HG02763 (cell line): ENCODE data around the gene TICAM2.

Experiments used
- ATAC-seq: cut with Tn5 transposase; IDR thresholded peaks from one replicate; pipeline ENCODE4 v1.9.1; 2021; ENCODE audit warnings: mild to moderate bottlenecking, moderate library complexity; ENCODE audit not compliant: unreplicated experiment

The TICAM2 gene

DNA sequence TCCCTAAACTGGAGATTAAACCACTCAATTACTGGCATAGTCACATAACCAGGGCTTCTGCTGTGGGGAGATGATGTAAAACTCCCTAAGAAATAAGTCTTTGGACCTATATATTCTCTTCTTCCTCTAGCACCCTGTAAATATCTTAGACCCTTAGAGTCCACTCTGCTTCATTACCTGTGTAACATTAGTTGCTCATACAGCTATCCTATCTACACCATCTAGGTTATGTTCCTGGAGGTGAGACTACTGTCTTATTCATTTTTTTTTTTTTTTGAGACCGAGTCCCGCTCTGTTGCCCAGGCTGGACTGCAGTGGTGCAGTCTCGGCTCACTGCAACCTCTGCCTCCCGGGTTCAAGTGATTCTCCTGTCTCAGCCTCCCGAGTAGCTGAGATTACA is 9.6 kb upstream of the TICAM2 start:
- ATAC-seq, result no peak

DNA sequence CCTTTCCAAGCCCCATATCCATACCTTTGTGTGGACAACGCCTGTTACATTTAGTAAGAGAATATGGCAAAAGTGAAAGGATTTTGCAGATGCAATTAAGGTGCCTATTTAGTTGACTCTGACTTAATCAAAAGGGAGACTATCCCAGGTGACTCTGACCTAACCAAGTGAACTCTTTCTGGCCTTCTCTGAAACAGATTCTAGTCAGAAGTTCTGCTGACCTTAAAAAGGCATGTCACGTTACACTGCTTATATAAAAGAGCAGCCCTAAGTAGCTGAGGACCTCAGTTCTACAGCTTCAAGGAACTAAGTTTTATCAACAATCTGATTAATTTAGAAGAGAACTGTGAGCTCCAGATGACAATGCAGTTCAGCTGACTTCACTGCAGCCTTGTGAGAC is 5.7 kb upstream of the TICAM2 start:
- no peak for ATAC-seq

DNA sequence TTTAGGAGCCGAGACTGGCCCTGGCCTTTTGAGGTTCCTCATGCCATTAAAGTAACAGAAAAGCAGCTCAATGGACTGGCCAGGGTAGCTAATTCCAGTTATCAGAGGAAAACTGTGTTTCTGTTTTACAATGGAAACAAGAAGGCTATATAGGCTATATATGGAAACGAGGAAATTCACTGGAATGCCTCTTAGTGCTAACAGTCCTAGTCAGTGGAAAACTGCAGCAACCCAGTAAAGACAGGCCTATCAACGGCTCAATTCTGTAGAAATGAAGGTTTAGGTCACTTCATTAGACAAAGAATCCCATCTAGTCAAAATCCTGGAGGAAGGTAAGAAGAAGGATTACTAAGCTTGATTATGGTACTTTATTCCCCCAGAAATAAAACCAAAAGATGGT is 3.2 kb upstream of the TICAM2 start:
- no peak for ATAC-seq

DNA sequence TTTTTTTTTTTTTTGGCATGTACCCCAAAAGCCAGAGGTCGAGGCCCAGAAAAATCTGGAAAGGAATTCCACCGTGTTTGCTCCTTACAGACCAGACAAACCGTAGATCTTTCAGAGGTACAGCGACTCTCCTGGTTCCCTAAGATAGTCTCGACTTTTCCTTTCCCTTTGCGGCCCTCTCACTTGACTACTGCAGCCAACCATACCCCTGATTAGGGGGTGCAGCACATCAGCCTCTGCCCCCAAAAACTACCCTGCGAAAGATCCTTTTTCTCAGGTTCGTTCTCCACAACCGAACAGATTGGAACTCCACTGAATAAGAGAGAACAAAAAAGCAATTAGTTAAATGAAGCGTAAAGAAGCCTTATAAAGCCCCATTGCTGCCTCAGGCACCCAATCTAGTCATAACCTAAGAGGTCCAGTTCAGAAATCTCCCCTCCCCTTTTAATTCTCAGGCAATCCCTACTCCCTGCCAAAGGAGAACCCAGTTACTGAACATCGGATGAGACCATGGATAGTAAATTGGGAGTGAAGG is 379 bp upstream of the TICAM2 start:
- ATAC-seq, result no peak

DNA sequence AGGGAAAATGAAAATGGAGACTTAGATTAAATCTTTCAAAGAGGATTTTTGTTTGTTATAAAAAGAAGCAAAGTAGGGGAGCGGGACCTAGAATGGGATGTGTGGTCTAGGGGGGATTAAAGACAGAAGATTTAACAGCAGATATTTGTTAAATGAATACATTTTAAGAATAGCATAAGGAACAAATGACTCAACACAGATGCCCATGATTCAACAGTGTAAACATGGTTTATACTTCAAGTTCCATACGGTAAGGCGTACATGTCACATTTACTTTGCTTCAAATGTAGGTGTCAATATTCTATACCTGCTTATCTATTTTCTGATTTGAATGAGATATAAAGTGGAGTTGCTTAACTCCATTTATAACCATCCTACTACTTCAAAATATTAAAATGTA is 1.5 kb downstream of the TICAM2 start:
- no peak for ATAC-seq

DNA sequence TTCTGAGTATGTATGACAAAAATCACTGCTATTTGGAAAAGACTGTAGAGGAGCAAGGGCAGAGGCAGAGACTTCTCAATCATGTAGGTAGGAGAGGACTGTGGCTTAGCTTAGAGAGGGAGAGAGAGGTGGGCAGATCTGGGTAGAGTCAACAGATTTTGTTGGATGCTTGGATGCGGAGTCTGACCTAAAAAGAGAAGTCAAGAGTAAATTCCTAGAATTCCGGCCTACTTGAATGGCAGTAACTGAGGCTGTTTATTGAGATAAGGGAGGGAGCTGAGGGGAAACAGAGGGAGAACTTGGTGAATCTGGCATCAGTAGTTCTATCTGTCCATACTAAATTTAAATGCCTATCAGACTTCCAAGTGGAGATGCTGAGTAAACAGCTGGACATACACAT is 2.4 kb downstream of the TICAM2 start:
- ATAC-seq, result no peak

DNA sequence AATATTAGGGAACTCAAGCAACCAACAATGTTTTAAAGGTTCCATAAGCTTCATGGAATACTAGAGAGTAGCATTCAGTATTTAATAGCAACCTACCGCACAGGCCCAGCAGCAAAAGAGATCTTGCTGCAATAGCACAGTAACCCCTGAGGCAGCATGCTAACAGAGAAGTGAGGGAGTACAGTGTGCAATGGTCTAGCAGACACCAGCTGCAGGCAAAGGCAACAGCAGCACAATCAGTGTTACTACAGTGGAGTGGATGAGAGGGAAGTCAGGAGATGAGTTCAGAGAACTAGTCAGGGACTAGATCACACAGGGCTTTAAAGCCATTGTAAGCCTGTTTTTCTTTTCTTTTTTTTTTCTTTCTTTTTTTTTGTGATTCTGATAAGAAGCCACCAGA is 2.8 kb downstream of the TICAM2 start:
- peak; percentile 33 for ATAC-seq

DNA sequence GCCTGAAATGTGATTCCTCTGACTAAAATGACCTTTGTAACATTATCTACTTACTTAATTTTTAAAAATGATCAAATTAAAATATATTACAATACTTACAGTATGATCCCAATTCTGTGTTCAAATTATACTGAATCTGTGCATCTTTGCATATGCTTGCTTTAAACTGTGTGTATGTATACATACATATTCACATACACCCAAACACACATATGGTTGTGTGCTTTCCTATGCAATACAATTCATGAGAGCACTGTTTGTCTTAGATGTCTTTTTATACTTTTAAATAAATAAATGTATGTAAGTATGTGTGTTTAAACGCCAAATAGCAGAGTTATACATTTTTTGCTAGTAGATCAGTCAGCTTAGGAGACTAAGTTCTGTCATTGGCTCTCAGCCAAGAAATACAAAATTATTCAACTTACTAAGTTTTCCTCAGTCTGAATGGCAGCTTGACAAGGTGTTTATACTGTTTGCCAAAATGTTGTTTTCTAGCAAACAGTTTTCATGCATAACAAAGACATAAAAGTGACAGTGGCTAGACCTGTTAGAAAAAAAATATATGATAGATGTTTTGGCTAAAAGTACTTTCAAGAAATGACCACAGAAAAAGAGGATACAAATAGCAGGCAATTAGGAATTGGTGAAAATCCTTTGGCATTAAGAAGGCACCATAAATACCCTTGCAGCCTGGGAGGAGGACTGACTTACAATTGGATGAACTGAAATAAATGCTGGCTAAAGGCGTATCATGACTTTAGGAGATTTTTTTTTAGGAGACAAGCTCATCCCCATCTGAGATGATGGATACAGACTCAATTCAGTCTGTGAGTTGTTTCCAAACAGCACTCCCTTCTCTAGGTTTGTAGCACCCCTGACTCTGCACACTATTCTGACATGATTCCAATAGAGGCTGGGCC is 7.9 kb downstream of the TICAM2 start:
- no peak for ATAC-seq

DNA sequence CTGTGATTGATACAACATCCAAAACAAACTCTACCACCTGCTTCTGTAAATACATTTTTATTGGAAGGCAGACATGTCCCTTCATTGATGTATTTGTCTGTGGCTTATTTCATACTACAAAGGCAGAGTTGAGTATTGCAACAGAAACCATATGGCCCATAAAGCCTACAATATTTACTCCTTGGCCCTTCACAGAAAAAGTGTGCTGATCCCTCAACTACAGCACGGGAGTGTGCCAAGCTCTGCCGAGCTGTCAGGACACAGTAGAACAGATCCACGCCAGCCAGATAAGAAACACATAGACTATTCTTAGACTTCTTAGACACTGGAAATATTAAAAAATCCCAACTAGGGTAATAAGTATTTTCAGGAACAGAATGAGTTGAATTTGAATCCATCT is 13.2 kb downstream of the TICAM2 start:
- ATAC-seq, result no peak

DNA sequence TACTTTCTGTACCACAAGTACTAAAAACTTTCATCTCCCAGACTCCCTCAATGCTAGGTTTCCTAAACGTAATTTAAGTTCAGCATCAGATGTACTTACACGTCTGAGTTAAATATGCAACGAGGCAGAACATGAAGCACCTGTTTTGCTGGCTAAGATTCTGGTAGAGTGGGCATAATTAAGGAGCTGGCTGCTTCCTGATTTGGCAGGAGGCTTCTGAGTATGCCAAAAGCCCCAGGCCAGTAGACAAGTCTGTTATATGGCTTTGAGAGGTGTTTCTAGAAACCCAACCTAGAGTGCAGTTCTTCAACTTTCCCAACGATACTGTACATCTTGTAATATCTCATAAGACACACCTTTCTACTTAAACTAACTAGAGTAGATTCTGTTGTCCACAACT is 13.6 kb downstream of the TICAM2 start:
- ATAC-seq, result no peak

DNA sequence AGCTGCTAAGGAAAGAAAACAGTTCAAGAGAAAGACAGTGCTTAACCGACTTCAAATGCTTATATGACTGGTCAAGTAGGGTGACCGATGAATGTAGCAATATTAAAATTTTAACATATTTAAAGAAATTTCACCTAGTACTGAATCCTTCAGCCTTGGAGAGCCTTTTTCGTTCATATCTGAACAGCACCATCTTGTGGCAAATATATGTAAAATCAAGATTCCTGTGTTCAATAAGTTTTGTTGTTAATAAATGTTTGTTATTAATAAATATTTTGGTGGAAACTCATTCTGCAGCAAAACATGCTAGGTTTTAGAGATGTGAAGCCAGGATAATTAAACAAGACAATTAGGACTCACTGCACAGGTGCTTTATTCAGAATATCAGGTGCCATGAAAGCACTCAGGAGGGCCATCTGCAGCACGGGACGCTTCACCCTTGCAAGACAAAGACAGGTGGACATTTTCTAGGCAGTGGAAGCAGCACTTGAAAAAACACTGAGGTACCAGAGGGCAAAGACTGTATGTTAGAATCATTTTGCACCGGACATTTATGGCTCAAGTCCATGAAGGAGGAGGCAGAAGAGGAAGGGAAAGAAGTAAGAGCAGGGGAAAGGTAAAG is 15.6 kb downstream of the TICAM2 start:
- no peak for ATAC-seq

DNA sequence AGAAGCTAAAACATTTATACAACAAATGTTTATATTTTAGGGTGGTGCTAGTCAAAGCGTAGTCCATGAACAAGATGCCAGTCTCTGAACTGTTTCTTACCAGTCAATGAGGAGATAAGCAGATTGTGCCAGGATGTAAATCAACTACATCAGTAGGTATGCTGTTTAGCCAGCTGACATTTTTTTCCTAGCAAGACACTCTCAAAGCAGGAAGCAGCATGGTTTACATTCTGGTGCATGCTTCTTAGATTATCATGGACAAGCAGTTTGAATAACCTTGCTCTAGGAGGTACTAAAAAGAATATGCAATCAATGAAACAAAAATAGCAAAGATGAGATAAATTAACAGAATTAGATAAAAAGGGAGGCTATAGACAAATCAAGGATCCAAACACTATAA is 17.0 kb downstream of the TICAM2 start:
- ATAC-seq, result no peak

DNA sequence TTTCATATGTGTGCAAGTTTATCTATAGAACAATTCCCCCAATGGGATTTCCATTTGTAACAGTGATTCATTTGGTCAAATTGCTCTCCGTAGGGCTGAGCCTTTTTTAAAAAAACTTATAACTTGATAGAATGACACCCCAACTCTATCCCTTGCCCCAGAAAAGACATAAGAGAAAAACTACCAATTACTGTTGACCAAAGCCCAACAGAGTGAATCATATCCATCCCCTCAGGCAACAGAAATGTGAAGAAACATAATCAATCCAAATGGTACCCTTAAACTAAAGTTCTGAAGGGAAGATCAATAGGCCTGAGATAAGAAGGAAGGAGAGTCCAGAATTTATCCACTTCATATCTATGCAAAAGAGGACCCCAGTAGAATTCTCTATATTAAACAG is 17.8 kb downstream of the TICAM2 start:
- ATAC-seq, result no peak

DNA sequence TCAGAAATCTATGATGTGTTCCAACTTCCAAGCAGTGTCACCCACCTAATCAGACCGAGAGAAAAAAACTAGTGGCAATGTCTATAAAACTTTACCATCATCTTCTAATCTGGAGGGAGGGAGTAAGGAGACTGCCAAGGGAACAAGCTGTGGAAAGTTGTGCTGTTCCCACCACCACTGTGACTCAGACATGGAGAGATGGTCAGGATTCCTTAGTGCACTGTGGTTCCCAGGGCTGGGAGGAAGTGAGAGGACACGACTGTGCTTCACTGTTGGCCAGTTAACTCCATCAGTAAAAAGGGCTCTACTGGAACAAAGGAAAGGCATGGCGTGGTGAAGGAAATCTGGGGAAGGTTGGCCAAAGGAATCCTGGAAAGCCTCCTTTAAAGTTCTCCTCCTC is 18.8 kb downstream of the TICAM2 start:
- ATAC-seq, result no peak

DNA sequence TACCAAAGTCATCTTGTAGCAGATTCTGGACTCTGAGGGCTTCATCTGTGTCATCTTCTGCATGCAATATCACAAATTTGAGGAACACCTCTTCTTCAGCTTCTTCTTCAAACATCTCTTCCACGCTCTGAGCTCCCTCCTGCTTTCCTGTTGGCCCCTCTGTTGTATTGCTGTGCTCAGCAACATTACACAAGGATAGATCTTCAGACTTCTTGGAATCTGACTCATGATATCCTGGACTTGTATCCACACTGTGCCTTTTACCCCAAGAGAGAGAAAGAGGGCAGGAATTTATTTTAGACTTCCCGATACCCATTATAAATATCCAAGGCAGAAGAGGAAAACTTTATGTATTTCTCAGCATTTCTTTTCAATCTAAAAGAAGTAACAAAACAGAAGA is 21.3 kb downstream of the TICAM2 start:
- no peak for ATAC-seq

DNA sequence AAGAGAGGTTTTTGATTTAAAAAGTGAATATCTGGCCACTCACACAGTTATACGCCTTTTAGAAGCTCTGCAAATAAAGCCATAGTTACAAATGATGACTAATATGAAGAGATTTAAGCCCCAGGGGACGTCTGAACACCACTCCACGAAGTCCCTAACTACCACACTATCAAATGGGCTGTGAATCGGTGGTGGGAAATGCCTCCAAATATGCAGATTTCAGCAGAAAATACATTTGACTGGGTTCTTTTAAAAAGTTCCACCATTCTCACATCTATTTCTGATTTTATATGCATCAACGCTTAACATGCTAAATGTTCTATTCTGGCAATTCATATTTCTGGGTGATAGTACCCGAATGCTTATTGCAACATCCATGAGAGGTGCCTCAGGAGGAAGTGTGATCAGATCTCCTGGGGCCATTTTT is 22.5 kb downstream of the TICAM2 start:
- no peak for ATAC-seq

DNA sequence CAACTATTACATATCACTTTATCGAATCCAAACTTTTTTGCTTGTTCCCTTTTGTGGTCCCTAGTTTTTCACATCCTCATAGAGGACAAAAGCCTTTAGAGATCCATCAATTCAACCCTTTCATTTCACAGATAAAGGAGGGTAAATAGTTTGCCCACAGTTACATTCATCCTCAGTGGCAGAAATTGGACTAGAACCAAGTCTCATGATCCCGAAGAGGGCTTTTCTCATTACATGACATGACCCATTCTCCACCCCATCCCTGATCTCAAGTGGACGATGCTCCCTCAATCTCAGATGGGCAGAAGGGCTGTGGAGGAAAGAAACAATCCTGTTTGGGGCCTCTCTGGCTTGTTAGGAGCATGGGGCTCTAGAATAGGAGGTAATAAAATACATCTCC is 23.1 kb downstream of the TICAM2 start:
- no peak for ATAC-seq

DNA sequence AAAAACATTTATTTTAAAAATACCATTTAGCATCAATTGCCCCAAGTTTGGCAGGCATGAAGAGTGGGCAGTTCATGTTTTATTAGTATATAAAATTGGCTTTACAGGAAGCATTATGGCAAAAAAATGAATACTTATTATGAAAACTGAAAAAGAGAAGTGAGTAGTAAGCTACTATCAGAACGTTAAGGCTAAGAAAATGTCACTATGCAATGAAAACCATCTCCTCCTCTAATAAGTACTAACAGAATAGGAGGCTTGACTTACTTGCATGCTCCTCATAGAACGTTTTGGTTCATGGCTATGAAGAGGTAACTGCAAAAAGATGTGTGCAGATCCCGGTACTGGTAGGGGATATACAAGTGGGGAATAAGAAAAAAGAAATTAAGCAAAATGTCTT is 23.6 kb downstream of the TICAM2 start:
- ATAC-seq, result peak; percentile 43

DNA sequence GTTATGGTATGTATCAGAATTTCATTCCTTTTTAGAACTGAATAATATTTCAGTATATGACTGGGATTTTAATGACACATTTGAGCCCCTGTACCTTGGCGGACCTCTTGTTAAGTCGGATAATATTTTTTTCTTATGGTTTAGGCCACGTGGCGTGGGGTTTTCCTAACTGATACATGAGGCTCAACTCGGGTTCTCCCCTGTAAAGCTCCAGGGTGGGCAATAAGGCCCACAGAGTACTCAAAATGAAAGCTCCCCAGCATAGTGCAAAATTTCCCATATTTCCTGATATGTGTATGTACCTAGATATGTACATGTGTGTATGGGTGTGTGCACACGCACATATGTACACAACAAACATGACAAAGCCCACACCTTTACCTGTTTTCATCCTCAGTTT is 24.5 kb downstream of the TICAM2 start:
- ATAC-seq, result no peak

DNA sequence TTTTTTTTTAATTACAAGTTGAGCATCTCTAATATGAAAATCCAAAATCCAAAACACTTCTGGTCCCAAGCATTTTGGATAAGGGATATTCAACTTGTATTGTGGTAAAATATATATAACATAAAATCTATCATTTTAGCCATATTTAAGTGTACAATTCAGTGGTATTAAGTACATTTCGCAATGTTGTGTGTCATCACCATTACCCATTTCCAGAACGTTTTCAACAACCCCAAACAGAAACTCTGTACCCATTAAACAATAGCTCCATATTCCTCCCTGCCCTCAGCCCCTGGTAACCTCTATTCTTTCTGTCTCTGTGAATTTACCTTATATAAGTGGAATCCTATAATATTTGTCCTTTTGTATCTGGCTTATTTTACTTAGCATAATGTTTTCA is 24.9 kb downstream of the TICAM2 start:
- no peak for ATAC-seq

DNA sequence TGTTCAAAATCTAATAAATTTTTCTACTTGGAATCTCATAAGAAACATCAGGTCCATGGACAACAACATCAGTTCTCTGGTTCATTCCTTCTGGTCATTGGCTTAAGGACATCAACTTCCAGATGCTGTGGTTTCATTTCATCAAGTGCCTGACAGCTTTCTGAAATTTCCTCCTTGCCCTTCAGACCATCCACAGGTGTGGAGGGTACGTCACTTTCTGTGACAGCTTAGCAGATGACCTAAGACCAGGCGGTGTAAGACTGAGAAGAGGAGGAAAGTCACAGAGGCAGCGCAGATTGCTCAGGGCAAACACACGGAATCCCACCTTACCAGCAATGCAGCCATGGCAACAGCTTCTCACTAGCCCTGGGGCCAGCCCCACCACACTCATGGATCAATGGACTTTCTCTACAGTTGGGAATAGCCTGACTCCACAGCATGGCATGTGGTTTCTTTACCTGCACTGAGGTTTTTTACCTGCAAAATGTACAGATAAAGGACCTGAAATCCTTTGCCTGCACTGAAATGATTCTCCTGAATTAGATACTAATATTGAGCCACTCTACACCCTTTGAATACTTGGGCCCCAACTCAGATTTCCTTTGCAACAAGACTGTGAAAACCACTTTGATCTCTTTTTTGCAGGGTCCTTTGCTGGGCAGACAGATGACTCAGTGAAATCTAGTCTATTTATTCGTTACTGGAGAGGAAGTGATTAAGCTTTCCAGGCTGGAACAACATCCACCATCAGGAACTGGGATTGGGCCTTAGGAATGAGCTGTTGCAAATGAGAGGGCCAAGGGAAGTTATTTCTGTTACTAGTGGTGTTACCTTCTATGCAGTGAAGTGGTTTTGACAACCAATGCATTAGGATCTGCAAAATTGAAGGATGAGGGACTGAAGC is 26.9 kb downstream of the TICAM2 start:
- ATAC-seq, result peak; percentile 29
